ENCODE results near the gene PLEKHA7.

DNA sequence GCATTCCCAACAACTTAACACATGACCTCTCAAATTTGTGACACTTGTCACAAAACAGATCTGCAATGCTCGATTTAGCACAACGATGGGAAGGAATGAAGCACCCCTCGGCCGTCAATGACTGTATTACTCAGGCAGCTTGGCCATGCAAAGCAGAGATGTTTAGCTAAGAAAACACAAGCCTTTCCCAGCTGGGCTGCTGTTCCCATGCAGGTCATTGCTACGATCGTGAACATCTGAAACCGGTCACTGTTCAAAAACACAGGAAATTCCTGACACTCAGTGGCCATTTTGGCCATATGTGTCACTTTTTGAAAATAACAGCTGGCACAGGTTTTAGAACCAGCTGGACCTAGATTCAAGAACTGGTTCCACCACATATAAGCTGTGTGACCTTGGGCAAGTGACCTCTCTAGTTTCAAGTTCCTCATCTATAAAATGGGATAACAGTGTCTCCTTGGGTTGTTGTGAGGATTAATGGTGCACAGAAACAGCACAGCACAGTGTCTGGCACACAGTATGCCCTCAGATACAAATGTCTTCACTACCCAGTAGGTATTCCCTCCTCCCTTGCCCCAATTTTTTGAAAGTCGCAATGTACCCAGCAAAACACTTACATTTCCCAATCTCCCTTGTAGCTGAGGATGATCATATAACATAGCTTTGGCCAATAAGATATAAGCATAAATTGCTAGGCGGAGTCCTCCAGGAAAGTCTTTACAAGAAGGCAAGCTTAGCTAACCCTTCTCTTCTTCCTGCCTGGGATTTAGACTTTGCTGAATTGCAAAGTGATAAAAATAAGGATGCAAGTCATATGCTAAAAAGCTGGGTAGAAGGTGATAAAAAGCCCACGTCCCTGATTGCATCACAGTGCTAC, 182.7 kb downstream of the PLEKHA7 start:
- TF ChIP-seq ZZZ3 (CRISPR knock-in tag; IDR thresholded peaks at IDR 0.05; ENCODE audit: borderline replicate concordance) (no peak), FLYWCH1 (CRISPR knock-in tag; IDR thresholded peaks at IDR 0.05) (no peak), CHD2 (IDR thresholded peaks at IDR 0.05; ENCODE audit: low read depth, low read length) (no peak), ZKSCAN1 (IDR thresholded peaks at IDR 0.05; ENCODE audit: low read length) (no peak), STAG1 (CRISPR knock-in tag; IDR thresholded peaks at IDR 0.05) (no peak), NFIC (IDR thresholded peaks at IDR 0.05; ENCODE audit: low read length) (no peak), KDM1A (CRISPR knock-in tag; IDR thresholded peaks at IDR 0.05) (no peak), ZNF431 (CRISPR knock-in tag; IDR thresholded peaks at IDR 0.05; ENCODE audit: borderline replicate concordance, low read depth) (no peak), ZNF766 (CRISPR knock-in tag; IDR thresholded peaks at IDR 0.05; ENCODE audit: borderline replicate concordance) (no peak), MTA1 (CRISPR knock-in tag; IDR thresholded peaks at IDR 0.05; ENCODE audit: borderline replicate concordance) (no peak), YY1 (IDR thresholded peaks at IDR 0.05; ENCODE audit: insufficient read depth, insufficient replicate concordance, low read depth, low read length) (no peak)
- TF ChIP-seq, protein P1, sequence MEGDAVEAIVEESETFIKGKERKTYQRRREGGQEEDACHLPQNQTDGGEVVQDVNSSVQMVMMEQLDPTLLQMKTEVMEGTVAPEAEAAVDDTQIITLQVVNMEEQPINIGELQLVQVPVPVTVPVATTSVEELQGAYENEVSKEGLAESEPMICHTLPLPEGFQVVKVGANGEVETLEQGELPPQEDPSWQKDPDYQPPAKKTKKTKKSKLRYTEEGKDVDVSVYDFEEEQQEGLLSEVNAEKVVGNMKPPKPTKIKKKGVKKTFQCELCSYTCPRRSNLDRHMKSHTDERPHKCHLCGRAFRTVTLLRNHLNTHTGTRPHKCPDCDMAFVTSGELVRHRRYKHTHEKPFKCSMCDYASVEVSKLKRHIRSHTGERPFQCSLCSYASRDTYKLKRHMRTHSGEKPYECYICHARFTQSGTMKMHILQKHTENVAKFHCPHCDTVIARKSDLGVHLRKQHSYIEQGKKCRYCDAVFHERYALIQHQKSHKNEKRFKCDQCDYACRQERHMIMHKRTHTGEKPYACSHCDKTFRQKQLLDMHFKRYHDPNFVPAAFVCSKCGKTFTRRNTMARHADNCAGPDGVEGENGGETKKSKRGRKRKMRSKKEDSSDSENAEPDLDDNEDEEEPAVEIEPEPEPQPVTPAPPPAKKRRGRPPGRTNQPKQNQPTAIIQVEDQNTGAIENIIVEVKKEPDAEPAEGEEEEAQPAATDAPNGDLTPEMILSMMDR (CRISPR knock-in tag; IDR thresholded peaks at IDR 0.05), result no peak
- TF ChIP-seq, protein P2, sequence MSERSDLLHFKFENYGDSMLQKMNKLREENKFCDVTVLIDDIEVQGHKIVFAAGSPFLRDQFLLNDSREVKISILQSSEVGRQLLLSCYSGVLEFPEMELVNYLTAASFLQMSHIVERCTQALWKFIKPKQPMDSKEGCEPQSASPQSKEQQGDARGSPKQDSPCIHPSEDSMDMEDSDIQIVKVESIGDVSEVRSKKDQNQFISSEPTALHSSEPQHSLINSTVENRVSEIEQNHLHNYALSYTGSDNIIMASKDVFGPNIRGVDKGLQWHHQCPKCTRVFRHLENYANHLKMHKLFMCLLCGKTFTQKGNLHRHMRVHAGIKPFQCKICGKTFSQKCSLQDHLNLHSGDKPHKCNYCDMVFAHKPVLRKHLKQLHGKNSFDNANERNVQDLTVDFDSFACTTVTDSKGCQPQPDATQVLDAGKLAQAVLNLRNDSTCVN (CRISPR knock-in tag; IDR thresholded peaks at IDR 0.05; ENCODE audit: borderline replicate concordance), result no peak
- TF ChIP-seq, protein P3, sequence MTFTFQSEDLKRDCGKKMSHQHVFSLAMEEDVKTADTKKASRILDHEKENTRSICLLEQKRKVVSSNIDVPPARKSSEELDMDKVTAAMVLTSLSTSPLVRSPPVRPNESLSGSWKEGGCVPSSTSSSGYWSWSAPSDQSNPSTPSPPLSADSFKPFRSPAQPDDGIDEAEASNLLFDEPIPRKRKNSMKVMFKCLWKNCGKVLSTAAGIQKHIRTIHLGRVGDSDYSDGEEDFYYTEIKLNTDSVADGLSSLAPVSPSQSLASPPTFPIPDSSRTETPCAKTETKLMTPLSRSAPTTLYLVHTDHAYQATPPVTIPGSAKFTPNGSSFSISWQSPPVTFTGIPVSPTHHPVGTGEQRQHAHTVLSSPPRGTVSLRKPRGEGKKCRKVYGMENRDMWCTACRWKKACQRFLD (CRISPR knock-in tag; IDR thresholded peaks at IDR 0.05; ENCODE audit: borderline replicate concordance), result no peak
